ENCODE data around the gene DCLK2.

Gene DCLK2

GRCh38 chr4:150264595-150265161 lies 186.4 kb downstream of the DCLK2 start:
- DNase-seq (ENCODE audit: low read depth in 3 of 3) = no peak

GRCh38 chr4:150265806-150266205 lies 187.6 kb downstream of the DCLK2 start:
- no peak for DNase-seq (ENCODE audit: low read depth in 3 of 3)

GRCh38 chr4:150268444-150268843 lies 190.2 kb downstream of the DCLK2 start:
- no peak for DNase-seq (ENCODE audit: low read depth in 3 of 3)

- DNase-seq (ENCODE audit: low read depth in 3 of 3) = no peak
Observed at GRCh38 chr4:150278206-150278605, 200.0 kb downstream of the DCLK2 start.

- no peak for DNase-seq (ENCODE audit: low read depth in 3 of 3)
Observed at GRCh38 chr4:150280081-150280895, 202.0 kb downstream of the DCLK2 start.

- DNase-seq (ENCODE audit: low read depth in 3 of 3) = no peak
Observed at GRCh38 chr4:150280975-150281374, 202.7 kb downstream of the DCLK2 start.

- no peak for DNase-seq (ENCODE audit: low read depth in 3 of 3)
Observed at GRCh38 chr4:150283689-150284088, 205.4 kb downstream of the DCLK2 start.

- no peak for DNase-seq (ENCODE audit: low read depth in 3 of 3)
Observed at GRCh38 chr4:150286656-150287055, 208.4 kb downstream of the DCLK2 start.

- DNase-seq (ENCODE audit: low read depth in 3 of 3) = no peak
Observed at GRCh38 chr4:150289198-150289597, 211.0 kb downstream of the DCLK2 start.

- DNase-seq (ENCODE audit: low read depth in 3 of 3) = no peak
Observed at GRCh38 chr4:150289881-150290280, 211.6 kb downstream of the DCLK2 start.

GRCh38 chr4:150297861-150298474 lies 219.7 kb downstream of the DCLK2 start:
- DNase-seq (ENCODE audit: low read depth in 3 of 3) = peak in 2 of 3 experiments; percentile 8 to 13

GRCh38 chr4:150299816-150300215 lies 221.6 kb downstream of the DCLK2 start:
- no peak for DNase-seq (ENCODE audit: low read depth in 3 of 3)

- peak; percentile 11 to 29 (median 16) for DNase-seq (ENCODE audit: low read depth in 3 of 3)
Observed at GRCh38 chr4:150302553-150302952, 224.3 kb downstream of the DCLK2 start.

- no peak for DNase-seq (ENCODE audit: low read depth in 3 of 3)
Observed at GRCh38 chr4:150305995-150306394, 227.8 kb downstream of the DCLK2 start.

- no peak for DNase-seq (ENCODE audit: low read depth in 3 of 3)
Observed at GRCh38 chr4:150306719-150307118, 228.5 kb downstream of the DCLK2 start.

All from stimulated activated CD4-positive, alpha-beta T cell treated with anti-CD3 and anti-CD28 coated beads, TNF-alpha, amount 100 ng/mL, for 24 hours (primary cell).